K562 (cell line): ENCODE results near the gene HPCAL1.

Source experiments
- BRF2 ChIP-seq: IDR thresholded peaks from 3 replicates; pipeline ENCODE4 v1.6.1; 2011; ENCODE audit warnings: borderline replicate concordance, mild to moderate bottlenecking; ENCODE audit not compliant: insufficient read length, insufficient read depth
- E2F6 ChIP-seq, 2 experiments: IDR thresholded peaks; 2 replicates each; pipeline ENCODE4 v1.6.1; 2011; ENCODE audit warnings: borderline replicate concordance in 1 of 2, control low read depth in 1 of 2, low read depth in 1 of 2, low read length in 1 of 2, mild to moderate bottlenecking in 1 of 2, mixed read lengths in 1 of 2, moderate library complexity in 1 of 2; ENCODE audit not compliant: insufficient read depth in 1 of 2, insufficient read length in 1 of 2, poor library complexity in 1 of 2, severe bottlenecking in 1 of 2; ENCODE audit errors: extremely low read depth in 1 of 2
- MAX ChIP-seq: sonication (generic); formaldehyde crosslinking; IDR thresholded peaks from 2 replicates; pipeline ENCODE4 v1.9.0; 2022; ENCODE audit warnings: mild to moderate bottlenecking, missing genetic modification reagents
- SMC3 ChIP-seq: conservative IDR thresholded peaks from 2 replicates; pipeline ENCODE4 v1.6.1; 2011; ENCODE audit warnings: low read depth, low read length, improper control_type of control experiment; ENCODE audit not compliant: insufficient read depth
- TAF9B ChIP-seq: fragments of 450-650 bp; IDR thresholded peaks from 2 replicates; pipeline ENCODE4 v1.6.1; 2018; ENCODE audit warnings: mild to moderate bottlenecking; ENCODE audit not compliant: partially characterized antibody
- TEAD4 ChIP-seq, 2 experiments: sonication (generic) in 1 of 2; formaldehyde crosslinking in 1 of 2; IDR thresholded peaks; 2 replicates each; pipeline versions ENCODE4 v1.6.1 to v1.8.0; 2012 to 2022; ENCODE audit warnings: borderline replicate concordance in 1 of 2, inconsistent platforms in 1 of 2, low read length in 1 of 2, mild to moderate bottlenecking in 1 of 2, missing genetic modification reagents in 1 of 2

GRCh38 chr2:10410823-10411437 is 108.2 kb downstream of the HPCAL1 start:
- TF ChIP-seq E2F6 (IDR thresholded peaks at IDR 0.05; ENCODE audit: borderline replicate concordance in 1 of 2, extremely low read depth in 1 of 2, insufficient read depth in 1 of 2, insufficient read length in 1 of 2, low read depth in 1 of 2, low read length in 1 of 2, poor library complexity in 1 of 2, severe bottlenecking in 1 of 2) (no peak), MAX (CRISPR knock-in tag) (no peak), TAF9B (no peak), SMC3 (no peak), BRF2 (no peak), TEAD4 (IDR thresholded peaks at IDR 0.05; ENCODE audit: low read length) (no peak), TEAD4 (CRISPR knock-in tag; IDR thresholded peaks at IDR 0.05; ENCODE audit: borderline replicate concordance) (no peak)
